Mesodermal cell (in vitro differentiated cells): ENCODE results near the gene ANTXR1.

Experiments used
- H3K27ac ChIP-seq: 2 replicates; pipeline ENCODE4 v1.7.0; 2013; ENCODE audit warnings: mild to moderate bottlenecking, low read depth, low read length, moderate library complexity; ENCODE audit not compliant: severe bottlenecking
- H3K36me3 ChIP-seq: 2 replicates; pipeline ENCODE4 v1.7.1; 2013; ENCODE audit warnings: mild to moderate bottlenecking, low read length, moderate library complexity; ENCODE audit not compliant: control insufficient read depth, insufficient read depth
- H3K4me1 ChIP-seq: one replicate; pipeline ENCODE4 v1.7.1; 2013; ENCODE audit warnings: mild to moderate bottlenecking, low read length; ENCODE audit not compliant: insufficient read depth, control insufficient read depth, poor library complexity, severe bottlenecking
- H3K4me3 ChIP-seq: 2 replicates; pipeline ENCODE4 v1.7.0; 2013; ENCODE audit warnings: low read length, control low read depth, mild to moderate bottlenecking; ENCODE audit not compliant: insufficient read depth, poor library complexity, severe bottlenecking; ENCODE audit errors: extremely low read depth
- H3K9me3 ChIP-seq: 2 replicates; pipeline ENCODE4 v1.7.1; 2013; ENCODE audit warnings: mild to moderate bottlenecking, low read length, moderate library complexity; ENCODE audit not compliant: control insufficient read depth
- WGBS, 2 experiments: methylation state at CpG; one replicate each; pipeline ENCODE4 v1.1.5; 2013; ENCODE audit warnings: missing lambda C conversion rate in 2 of 2; ENCODE audit not compliant: insufficient coverage in 2 of 2; 5-methylcytosine and 5-hydroxymethylcytosine counted together

ANTXR1 gene

DNA sequence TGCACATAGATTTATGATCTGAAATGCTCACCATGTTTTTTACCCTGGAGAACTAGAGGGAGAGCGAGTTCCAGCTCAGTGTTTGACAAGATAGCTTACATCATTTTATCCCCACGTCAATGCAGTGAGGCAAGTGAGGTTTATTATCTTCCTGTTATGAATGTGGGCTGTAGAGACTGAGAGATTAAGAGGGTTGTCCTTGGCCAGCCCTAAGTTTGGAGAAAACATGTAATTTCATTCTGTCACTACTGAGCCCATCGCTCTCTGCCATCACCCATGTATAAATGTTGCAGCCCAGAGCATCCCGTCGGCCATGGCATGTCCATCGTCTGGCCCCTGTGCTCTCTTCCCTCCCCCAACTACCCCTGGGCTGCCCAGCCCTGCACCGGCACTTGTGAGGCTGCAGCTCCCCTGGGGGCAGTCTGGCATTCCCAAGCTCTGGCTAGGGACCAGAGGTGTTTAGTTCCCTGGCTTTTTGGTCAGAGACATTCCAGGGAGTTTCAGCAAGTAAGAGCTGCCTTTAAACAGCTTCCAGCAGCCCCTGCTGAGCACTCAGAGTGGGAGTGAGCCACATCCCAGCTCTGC, 136.7 kb downstream of the ANTXR1 start:
- no peak overlapping the region for H3K4me3 ChIP-seq
- WGBS, 2 experiments = 46 to 55% methylated on average over 5 of the region's 7 CpGs
- peak overlapping the region; percentile 53 for H3K27ac ChIP-seq
- peaks cover 15% of the 10 kb centered on the region for H3K9me3 ChIP-seq
- peaks cover 28% of the 10 kb centered on the region for H3K4me1 ChIP-seq
- peaks cover 61% of the 10 kb centered on the region for H3K36me3 ChIP-seq

DNA sequence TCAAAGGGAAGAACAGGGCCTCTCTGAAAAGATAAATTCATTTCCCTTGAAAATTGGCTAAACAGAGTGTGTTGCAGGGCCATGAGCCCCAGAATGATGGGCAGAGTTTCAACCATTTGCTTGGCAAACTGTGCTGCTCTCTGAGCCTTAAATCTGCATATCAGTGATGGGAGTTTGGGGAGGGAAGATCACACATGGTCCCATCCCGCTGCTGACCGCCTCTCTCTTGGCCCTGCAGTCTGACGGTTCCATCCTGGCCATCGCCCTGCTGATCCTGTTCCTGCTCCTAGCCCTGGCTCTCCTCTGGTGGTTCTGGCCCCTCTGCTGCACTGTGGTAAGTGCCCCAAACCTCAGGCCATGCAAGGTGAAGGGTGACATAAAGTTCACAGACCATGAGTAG, 139.0 kb downstream of the ANTXR1 start:
- Histone ChIP-seq H3K9me3 (peaks cover 15% of the 10 kb centered on the region), H3K4me3 (no peak overlapping the region), H3K36me3 (peaks cover 62% of the 10 kb centered on the region), H3K27ac (no peak overlapping the region), H3K4me1 (peaks cover 26% of the 10 kb centered on the region)
- 92 to 93% methylated on average over 2 to 4 of the region's 4 CpGs for whole genome bisulfite sequencing, 2 experiments

GRCh38 chr2:69152847-69153583, 140.0 kb downstream of the ANTXR1 start:
- Histone ChIP-seq H3K27ac (no peak overlapping the region), H3K9me3 (peaks cover 15% of the 10 kb centered on the region), H3K36me3 (peaks cover 61% of the 10 kb centered on the region), H3K4me3 (no peak overlapping the region), H3K4me1 (peaks cover 21% of the 10 kb centered on the region)
- WGBS, 2 experiments = 88 to 100% methylated on average over 2 of the region's 3 CpGs

- peaks cover 12% of the 10 kb centered on the region for H3K4me1 ChIP-seq
- H3K4me3 ChIP-seq = no peak overlapping the region
- no peak overlapping the region for H3K27ac ChIP-seq
- peaks cover 15% of the 10 kb centered on the region for H3K9me3 ChIP-seq
- peaks cover 64% of the 10 kb centered on the region for H3K36me3 ChIP-seq
- WGBS, 2 experiments = 80 to 100% methylated on average over 1 to 2 of the region's 2 CpGs
Observed at GRCh38 chr2:69154106-69154505, 141.1 kb downstream of the ANTXR1 start.

DNA sequence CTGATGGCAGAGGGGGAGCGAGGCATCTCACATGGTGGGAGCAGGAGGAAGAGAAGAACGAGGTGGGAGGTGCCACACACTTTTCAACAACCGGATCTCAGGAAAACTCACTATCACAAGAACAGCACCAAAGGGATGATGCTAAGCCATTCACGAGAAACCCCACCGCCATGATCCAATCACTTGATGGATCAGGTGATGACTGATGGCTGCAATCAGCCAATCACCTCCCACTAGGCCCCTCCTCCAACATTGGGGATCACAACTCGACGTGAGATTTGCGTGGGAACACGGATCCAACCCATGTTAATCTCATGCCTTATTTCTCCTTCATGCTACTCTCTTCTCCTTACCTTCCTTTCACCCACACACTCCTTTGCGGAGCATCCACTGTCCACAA, 143.6 kb downstream of the ANTXR1 start:
- Histone ChIP-seq H3K4me1 (peaks cover 10% of the 10 kb centered on the region), H3K4me3 (no peak overlapping the region), H3K27ac (no peak overlapping the region), H3K9me3 (peaks cover 13% of the 10 kb centered on the region), H3K36me3 (peaks cover 68% of the 10 kb centered on the region)
- WGBS, 2 experiments = 93 to 96% methylated on average over 7 of the region's 10 CpGs

- Histone ChIP-seq H3K4me3 (no peak overlapping the region), H3K27ac (no peak overlapping the region), H3K9me3 (peaks cover 8% of the 10 kb centered on the region), H3K4me1 (peaks cover 19% of the 10 kb centered on the region), H3K36me3 (peaks cover 59% of the 10 kb centered on the region)
- 86 to 90% methylated on average over 2 to 3 of the region's 3 CpGs for whole genome bisulfite sequencing, 2 experiments
Observed at GRCh38 chr2:69157441-69157840, 144.5 kb downstream of the ANTXR1 start.

- H3K9me3 ChIP-seq = no peaks in the 10 kb centered on the region
- no peak overlapping the region for H3K27ac ChIP-seq
- H3K4me3 ChIP-seq = no peak overlapping the region
- H3K4me1 ChIP-seq = peaks cover 44% of the 10 kb centered on the region
- 81 to 83% methylated on average over 6 of the region's 6 CpGs for WGBS, 2 experiments
- peaks cover 41% of the 10 kb centered on the region for H3K36me3 ChIP-seq
Observed at GRCh38 chr2:69159986-69160385, 147.0 kb downstream of the ANTXR1 start.

DNA sequence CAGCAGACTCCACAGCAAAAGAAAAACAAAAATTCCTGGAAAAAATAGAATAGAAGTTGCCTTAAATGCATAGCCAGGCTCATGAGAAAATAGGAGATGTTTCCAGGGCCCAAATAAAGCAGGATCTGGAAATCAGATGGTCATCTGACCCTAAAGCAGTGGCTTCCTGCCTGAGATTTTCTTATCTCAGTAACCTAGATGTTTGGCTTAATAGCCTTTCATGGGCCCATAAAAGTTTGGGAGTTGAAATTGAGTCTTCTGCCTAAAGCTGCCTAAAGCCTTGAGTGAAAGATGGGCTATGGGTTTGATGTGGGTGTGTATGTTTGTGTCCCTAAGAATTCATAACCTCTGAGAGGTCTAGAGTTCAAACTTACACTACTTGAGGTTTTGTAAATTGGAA, 149.1 kb downstream of the ANTXR1 start:
- no peaks in the 10 kb centered on the region for H3K9me3 ChIP-seq
- peak overlapping the region; percentile 99 for H3K27ac ChIP-seq
- peaks cover 36% of the 10 kb centered on the region for H3K36me3 ChIP-seq
- H3K4me1 ChIP-seq = peaks cover 65% of the 10 kb centered on the region
- H3K4me3 ChIP-seq = no peak overlapping the region

GRCh38 chr2:69163109-69163508, 150.1 kb downstream of the ANTXR1 start:
- 14 to 28% methylated on average over 5 to 6 of the region's 6 CpGs for WGBS, 2 experiments
- H3K4me1 ChIP-seq = peaks cover 70% of the 10 kb centered on the region
- H3K4me3 ChIP-seq = no peak overlapping the region
- H3K9me3 ChIP-seq = no peaks in the 10 kb centered on the region
- peaks cover 43% of the 10 kb centered on the region for H3K36me3 ChIP-seq
- peak overlapping the region; percentile 99 for H3K27ac ChIP-seq

- H3K4me1 ChIP-seq = peaks cover 73% of the 10 kb centered on the region
- peak overlapping the region; percentile 99 for H3K27ac ChIP-seq
- no peak overlapping the region for H3K4me3 ChIP-seq
- 92 to 94% methylated on average over 2 to 4 of the region's 7 CpGs for WGBS, 2 experiments
- peaks cover 46% of the 10 kb centered on the region for H3K36me3 ChIP-seq
- no peaks in the 10 kb centered on the region for H3K9me3 ChIP-seq
Observed at GRCh38 chr2:69163556-69163955, 150.6 kb downstream of the ANTXR1 start.
